Activated CD8-positive, alpha-beta memory T cell treated with anti-CD3 and anti-CD28 coated beads, Interleukin-2, amount 50 U/mL, for 24 hours (primary cell): ENCODE measurements around the gene HAS3.
"Not testable (repeated sequence)": the region's sequence is repeated elsewhere in the genome, so short reads cannot be mapped to it uniquely, and the experiment has no call there.

Experiments used
- DNase-seq: peaks from one replicate; pipeline ENCODE4 v3.0.0-alpha.2; 2020; ENCODE audit errors: extremely low read depth

The HAS3 gene

GRCh38 chr16:69105501-69106361 lies at the start of gene HAS3:
HAS3 (plus strand) TSS chr16:69105653; CDS start chr16:69109396, 3,743 bp downstream.
- DNase-seq, result no peak

GRCh38 chr16:69055980-69056379 lies 49.5 kb upstream of the HAS3 start:
- no peak for DNase-seq

GRCh38 chr16:69056421-69056820 lies 49.0 kb upstream of the HAS3 start:
- DNase-seq, result no peak

DNA sequence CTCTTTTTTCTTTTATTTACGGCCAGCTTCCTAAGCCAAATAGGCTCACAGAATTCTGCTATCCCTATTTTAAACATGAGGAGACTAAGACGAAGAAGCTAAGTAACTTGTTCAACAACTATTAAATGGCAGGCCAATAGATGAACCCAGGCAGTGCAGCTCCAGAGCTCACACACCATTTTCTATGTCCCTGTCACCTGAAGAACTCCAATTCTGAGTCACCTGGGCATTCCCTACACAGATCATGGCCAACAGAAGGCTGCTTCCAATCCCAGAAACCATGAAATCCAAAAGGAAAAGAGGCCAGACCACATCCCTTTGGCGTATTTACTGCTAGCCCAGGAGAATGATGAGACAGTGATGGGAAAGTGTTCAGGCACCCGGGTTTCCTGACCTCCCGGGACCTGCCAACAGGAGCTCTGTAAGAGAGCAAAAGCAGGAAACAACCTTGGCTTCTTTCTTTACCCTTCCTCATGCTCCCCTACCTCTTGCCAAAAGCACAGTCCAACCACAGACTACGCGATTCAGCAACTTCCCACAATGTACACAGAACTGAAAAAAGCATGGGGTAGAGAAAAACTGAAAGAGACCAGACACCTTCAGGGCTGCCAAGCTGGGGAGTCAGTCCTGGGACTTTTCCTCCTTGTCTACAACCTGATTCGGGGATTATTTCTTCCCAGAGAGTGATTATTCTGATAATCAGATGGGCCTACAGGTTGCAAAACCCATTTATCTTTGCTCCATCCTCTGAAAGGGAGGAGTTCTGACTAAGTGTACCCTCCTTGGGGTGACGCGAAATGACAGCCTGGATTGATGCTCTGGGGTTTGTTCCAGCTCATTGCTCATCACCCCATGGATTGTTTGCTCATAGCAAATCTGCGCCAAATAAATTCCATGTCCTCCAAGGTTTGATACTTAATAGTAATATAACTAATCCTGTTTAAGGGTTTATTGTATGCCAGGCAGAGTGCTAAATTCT lies 47.8 kb upstream of the HAS3 start:
- no peak for DNase-seq

DNA sequence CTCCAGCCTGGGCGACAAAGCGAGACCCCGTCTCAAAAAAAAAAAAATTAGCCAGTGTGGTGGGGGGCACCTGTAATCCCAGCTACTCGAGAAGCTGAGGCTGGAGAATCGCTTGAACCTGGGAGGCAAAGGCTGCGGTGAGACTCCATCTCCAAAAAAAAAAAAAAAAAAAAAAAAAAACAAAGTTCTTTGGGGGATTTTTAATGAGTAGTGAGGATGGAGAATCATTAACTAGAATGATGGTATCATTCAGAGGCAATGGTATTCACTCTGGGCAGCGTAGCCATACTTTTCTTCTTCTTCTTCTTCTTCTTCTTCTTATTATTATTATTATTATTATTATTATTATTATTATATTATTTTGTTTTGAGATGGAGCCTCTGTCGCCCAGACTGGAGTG lies 42.0 kb upstream of the HAS3 start:
- not testable (repeated sequence) for DNase-seq

DNA sequence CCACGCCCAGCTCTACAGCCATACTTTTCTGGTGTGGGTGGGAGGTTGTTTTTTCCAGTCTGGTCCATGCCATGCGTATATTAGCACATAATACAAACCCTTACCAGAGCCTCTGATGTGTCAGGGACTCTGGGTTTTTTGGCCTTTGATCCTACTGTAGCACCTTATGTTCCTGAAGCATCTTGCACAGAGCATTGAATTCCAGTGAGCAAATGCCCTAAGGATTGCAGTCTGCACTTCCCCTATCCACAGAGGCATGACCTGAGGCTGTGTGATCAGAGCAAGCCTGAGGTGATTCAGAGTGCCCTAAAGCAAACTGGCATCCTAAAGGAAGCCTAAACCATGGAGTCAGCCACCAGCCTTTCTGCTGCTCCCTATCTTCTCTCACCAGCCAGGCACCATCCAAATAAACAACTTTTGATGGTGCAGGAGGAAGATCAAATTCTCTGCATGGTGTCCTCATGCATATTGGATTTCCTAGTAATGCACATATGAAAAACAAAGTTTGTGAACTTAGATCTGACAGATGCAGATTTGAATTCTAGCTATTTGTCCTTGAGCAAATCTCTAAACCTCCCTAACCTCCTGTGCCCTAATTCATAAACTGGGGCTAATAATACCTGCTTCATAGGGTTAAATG lies 41.2 kb upstream of the HAS3 start:
- DNase-seq, result no peak

GRCh38 chr16:69064764-69065313 lies 40.6 kb upstream of the HAS3 start:
- no peak for DNase-seq

DNA sequence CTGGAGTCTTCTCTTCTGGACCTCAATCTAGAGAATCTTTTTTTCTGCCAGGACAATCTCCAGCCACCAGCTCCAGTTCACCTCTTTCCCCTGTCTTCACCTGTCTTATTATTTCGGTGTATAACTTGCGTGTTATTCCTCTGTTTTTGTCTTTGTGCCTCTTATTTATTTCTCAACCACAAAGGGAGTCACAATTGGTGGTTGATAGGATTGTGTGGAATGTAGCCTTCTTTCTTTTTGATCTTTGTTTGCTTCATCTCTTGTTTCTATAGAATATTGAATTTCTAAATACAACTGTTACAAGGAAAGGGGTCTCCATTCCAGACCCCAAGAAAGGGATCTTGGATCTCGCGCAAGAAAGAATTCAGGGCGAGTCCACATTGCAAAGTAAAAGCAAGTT lies 35.9 kb upstream of the HAS3 start:
- no peak for DNase-seq

- no peak for DNase-seq
These were observed 34.4 kb upstream of the HAS3 start for GRCh38 chr16:69071036-69071435.

DNA sequence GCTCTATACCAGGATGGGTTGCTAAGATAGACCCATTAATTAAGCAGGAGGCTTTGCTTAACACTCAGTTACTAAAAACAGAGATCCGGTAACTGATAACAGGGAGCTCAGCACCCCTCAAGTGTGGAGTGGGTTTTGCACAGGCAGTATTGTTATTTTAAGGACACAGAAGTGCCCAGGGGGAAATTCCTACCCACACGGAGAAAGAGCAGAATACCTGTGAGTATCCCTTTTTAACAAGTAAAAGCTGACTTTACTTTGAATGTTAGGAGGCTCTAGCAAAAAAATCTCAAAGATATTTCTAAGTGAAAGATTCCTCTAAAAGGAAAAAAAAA lies 32.8 kb upstream of the HAS3 start:
- no peak for DNase-seq

- DNase-seq, result no peak
These were observed 32.2 kb upstream of the HAS3 start for GRCh38 chr16:69073181-69073702.

DNA sequence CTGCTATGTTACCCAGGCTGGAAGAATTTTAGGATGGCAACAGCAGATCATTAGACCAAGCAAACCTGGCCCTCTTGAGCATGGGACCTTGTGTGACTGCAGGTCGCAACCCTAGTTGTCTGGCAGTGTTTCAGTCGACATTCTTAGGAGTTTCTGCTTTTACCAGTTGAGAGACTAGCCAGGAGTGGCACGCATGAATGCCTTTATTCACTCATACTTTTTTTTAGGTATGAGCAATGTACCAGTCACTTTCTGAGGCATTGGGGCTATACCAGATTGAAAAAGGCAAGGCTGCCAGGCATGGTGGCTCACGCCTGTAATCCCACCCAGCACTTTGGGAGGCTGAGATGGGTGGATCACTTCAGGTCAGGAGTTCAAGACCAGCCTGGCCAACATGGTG lies 28.2 kb upstream of the HAS3 start:
- no peak for DNase-seq

- no peak for DNase-seq
These were observed 27.4 kb upstream of the HAS3 start for GRCh38 chr16:69078073-69078472.

DNA sequence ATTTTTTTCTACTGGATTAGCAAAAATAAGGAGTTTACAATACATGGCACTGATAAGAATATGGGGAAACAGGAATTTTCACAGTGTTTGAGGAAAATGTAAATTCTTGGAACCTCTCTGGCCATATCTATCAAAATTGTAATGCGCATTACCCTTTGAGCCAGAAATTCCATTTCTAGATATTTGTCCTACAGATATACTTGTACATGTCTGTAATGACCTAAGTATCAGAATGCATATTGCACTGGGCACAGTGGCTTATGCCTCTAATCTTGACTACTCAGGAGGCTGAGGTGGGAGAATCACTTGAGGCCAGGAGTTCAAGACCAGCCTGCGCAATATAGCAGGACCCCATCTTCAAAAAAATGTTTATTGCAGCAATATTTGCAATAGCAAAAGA lies 25.8 kb upstream of the HAS3 start:
- DNase-seq, result no peak

- DNase-seq, result no peak
These were observed 22.0 kb upstream of the HAS3 start for GRCh38 chr16:69083306-69083941.

DNA sequence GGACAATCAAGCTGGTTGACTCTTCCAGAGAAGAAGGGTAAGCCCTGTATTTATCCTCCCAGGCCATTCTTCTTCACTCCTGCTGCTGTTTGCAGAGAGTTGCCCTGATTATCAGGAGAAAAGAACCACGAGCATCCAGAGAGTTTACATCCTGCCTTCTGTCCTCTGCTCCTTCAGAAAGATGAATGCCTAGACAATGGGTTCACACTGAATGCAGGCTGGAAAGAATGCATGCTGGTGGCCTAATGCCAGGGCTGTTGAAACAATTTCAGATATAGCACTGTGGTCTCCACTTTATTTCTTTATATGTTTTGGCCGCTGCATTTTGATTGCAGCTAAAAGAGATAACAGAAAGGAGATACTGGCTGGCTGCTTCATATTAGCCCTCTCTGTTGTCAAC lies 21.2 kb upstream of the HAS3 start:
- DNase-seq, result no peak

GRCh38 chr16:69085032-69085695 lies 20.3 kb upstream of the HAS3 start:
- no peak for DNase-seq

- DNase-seq, result no peak
These were observed 18.3 kb upstream of the HAS3 start for GRCh38 chr16:69087161-69087581.

DNA sequence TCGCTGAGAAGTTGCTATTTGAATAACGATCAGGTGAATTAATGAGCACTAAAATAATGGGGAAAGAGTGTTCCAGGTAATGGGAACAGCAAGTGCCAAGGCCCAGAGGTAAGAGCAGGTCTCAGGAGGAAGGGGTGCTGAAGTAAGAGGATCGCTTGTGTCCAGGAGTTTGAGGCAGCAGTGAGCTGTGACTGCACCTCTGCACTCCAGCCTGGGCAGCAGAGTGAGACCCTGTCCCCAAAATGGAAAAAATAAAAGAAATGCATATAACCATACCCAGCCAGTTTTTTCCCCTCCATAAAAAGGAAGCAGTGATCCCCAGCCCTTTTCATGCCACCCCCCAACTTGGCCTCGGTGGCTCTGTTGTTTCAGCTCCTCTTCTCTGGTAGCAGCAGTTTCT lies 16.8 kb upstream of the HAS3 start:
- no peak for DNase-seq

- DNase-seq, result no peak
These were observed 16.2 kb upstream of the HAS3 start for GRCh38 chr16:69089091-69089910.
